Medulla oblongata (tissue), 1 donor: ENCODE data around the gene CYBRD1.
A peak's percentile ranks its signal among the peaks of the same experiment; 100 is the strongest.
"Not testable (repeated sequence)": the region's sequence is repeated elsewhere in the genome, so short reads cannot be mapped to it uniquely, and the experiment has no call there.

Experiments
- DNase-seq: peaks from one replicate; pipeline ENCODE4 v3.0.0-alpha.2; 2015; ENCODE audit errors: extremely low spot score

Gene CYBRD1, protein sequence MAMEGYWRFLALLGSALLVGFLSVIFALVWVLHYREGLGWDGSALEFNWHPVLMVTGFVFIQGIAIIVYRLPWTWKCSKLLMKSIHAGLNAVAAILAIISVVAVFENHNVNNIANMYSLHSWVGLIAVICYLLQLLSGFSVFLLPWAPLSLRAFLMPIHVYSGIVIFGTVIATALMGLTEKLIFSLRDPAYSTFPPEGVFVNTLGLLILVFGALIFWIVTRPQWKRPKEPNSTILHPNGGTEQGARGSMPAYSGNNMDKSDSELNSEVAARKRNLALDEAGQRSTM

GRCh38 chr2:171522052-171522787 is at the start of gene CYBRD1:
Gene CYBRD1, plus strand, starts transcription at chr2:171522474. Its CDS starts 72 bp downstream, at chr2:171522546.
- peak; percentile 92 for DNase-seq

DNA sequence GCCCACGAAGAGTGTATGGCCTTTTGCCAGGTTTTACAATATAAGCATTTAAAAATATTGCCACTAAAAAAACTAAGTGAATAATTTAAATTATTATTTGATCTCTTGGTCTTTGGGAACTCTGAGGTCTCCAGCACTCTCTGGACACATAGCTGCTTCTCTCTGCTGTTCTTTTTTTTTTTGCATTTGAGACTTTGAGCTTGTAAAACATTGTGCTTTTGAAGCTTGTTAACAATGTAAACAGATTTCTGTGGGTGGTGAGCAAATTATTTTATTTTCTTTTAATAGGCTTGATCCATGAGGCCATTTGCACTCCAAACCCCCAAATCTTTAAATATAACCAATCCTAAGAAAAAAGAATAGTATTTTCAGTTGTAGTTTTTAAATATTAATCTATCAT is 46.3 kb upstream of the CYBRD1 start:
- DNase-seq = no peak

- no peak for DNase-seq
Observed at GRCh38 chr2:171478345-171478744, 43.9 kb upstream of the CYBRD1 start.

GRCh38 chr2:171479154-171479814 is 43.0 kb upstream of the CYBRD1 start:
- DNase-seq = no peak

- no peak for DNase-seq
Observed at GRCh38 chr2:171480908-171481307, 41.4 kb upstream of the CYBRD1 start.

GRCh38 chr2:171482308-171482707 is 40.0 kb upstream of the CYBRD1 start:
- no peak for DNase-seq

- DNase-seq = no peak
Observed at GRCh38 chr2:171482877-171483276, 39.4 kb upstream of the CYBRD1 start.

DNA sequence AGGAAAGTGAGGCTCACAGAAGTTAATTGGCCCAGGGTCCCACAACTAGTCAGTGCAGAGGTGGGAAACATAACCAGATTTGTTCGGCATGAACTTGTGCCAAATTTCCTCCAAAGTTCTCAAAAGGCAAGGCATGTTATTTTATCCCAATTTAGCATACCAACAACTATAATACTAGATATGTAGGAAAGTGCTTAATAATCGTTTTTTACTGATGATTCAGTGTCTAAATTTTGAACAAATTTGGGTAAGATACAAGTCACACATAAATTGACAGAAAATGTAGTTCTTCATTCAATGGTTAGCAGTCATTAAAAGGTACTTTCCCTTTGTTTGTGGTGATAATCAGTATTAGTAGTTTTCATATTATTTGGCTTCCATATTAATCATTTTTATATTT is 38.5 kb upstream of the CYBRD1 start:
- no peak for DNase-seq

DNA sequence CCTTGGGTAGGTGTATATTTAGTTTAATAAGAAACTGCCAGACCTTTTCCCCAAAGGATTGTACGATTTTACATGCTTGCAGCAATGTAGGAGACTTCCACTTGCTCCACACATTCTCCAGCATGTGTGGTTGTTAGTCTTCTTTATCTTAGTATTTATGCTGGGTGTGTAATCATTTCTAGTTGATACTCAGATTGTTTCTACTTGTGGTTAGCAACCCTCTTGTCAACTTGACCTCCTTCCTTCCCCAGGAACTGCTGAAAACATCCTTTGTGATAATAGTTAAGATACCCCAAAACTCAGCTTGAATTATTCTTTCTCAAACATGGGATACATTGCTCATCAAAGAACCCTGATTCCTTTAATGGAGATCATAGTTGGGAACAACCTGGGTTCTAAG is 37.2 kb upstream of the CYBRD1 start:
- DNase-seq = no peak

DNA sequence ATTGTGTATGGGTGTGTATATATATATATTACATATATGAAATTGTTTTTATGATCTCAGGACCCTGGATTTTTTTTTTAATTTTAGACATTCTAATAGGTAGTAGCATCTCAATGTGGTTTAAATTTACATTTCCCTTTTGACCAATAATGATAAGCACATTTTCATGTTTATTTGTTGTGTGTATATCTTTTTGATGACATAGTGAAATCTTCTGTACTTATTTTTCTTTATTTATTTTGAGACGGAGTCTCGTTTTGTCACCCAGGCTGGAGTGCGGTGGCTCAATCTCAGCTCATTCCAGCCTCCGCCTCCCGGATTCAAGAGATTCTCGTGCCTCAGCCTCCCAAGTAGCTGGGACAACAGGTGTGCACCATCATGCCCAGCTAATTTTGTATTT is 35.1 kb upstream of the CYBRD1 start:
- no peak for DNase-seq

DNA sequence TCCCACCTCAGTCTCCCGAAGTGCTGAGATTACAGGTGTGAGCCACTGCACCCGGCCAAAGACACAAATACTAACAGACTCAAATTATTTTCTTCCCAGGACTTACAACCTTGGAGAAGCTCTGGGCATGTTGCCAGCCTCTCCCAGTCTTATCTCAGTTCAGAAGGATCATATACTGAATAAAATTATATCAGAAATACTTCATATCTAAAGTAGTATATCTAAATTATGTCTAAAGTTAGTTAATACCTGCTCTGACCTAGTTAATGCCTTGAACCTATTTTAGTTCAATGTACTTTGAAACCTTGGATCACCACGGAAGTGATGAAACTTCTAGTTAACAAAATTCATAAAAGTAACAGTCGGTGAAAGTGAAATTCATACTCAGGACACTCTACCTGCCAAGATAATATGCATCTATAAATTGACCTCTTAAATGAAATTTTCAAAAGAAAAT is 34.4 kb upstream of the CYBRD1 start:
- DNase-seq = no peak

- no peak for DNase-seq
Observed at GRCh38 chr2:171490577-171490976, 31.7 kb upstream of the CYBRD1 start.

DNA sequence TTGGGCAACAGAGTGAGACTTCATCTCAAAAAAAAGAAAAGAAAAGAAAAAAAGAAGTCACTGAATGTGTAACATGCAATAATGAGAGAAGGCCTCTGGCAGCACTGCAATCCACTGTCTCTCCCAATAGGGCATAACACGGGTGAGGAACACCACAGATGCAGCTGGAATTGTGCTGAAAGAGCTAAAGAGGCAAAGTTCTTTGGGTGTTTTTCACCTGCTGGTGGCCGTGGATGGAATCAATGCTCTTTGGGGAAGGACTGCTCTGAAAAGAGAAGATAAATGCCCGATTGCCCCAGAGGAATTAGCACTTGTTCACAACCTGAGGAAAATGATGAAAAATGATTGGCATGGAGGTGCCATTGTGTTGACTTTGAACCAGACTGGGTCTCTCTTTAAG is 31.0 kb upstream of the CYBRD1 start:
- no peak for DNase-seq

DNA sequence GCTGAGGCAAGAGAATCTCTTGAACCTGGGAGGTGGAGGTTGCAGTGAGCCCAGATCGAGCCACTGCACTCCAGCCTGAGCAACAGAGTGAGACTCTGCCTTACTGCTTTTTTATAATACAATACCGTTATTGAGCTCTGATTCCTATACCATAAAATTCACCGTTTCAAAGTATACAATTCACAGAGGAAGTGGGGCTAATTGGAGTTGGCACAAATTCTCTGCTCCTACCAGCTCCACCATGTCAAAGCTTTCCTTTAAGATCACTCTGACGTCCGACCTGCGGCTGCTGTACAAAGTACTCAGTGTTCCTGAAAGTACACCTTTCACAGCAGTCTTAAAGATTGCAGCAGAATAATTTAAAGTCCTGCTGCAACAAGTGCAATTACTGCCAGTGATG is 29.6 kb upstream of the CYBRD1 start:
- DNase-seq = no peak

- DNase-seq = not testable (repeated sequence)
Observed at GRCh38 chr2:171497664-171498063, 24.6 kb upstream of the CYBRD1 start.

DNA sequence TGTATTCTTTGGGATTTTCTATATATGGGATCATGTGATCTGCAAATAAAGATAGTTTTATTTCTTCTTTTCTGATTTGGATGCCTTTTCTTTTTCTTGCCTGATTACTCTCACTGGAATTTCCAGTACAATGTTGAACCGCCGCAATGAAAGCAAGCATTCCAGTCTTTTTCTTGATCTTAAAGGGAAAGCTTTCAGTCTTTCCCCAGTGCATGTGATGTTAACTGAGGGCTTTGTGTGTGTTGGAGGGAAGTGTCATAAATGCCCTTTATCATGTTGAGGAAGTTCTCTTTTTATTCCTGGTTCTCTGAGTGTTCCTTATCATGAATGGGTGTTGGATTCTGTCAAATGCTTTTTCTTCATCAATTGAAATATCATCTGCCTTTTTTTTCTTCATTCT is 16.9 kb upstream of the CYBRD1 start:
- no peak for DNase-seq

GRCh38 chr2:171509945-171510731 is 12.1 kb upstream of the CYBRD1 start:
- DNase-seq = no peak

DNA sequence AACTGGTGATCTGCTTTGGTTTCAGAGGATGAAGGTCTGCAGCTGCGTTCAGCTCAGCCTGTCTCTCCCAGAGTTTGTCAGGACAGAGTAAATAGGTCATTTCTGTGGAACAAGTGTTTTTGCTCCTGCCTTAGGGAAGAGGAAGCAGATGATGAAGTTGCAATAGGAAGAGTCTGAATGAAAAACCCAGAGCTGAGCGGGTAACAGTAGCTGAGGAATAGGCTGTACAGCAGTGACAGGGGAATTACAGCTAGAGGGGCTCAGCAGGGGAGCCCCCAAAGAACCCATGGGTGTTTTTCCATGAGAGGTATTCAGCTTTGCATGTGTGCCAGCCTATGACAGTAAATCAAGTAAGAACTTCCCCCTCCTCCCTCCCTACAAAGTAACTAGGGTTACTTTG is 10.3 kb upstream of the CYBRD1 start:
- DNase-seq = no peak

GRCh38 chr2:171512683-171513195 is 9.5 kb upstream of the CYBRD1 start:
- DNase-seq = no peak

GRCh38 chr2:171513719-171514160 is 8.5 kb upstream of the CYBRD1 start:
- DNase-seq = no peak

DNA sequence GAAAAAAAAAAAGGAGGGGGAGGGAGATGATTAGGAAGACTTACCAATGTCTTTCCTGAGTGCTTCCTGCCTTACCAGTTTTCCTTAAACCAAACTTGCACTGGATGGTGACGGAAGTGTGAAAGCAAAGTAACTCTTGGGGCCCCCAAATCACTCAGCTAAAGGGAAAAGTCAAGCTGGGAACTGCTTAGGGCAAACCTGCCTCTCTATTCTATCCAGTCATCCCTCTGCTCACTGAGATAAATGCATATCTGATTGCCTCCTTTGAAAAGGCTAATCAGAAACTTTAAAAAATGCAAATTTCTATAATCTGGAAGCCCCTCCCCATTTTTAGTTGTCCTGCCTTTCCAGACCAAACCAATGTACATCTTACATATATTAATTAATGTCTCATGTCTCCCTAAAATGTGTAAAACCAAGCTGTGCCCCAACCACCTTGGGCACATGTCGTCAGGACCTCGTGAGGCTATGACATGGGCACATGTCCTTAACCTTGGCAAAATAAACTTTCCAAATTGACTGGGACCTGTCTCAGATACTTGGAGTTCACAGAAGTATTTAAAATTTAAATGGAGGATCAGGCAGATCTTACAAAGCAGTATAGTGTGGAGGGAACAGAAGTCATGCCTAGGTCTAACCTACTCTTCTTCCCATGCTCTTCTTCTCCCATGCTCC is 7.2 kb upstream of the CYBRD1 start:
- DNase-seq = no peak
